CD4-positive, alpha-beta T cell treated with Interleukin-17A for 4 hours (primary cell): ENCODE measurements around the gene SLC23A1.
"Not testable (repeated sequence)": the region's sequence is repeated elsewhere in the genome, so short reads cannot be mapped to it uniquely, and the experiment has no call there.

Source experiments
- DNase-seq: peaks from one replicate; pipeline ENCODE4 v3.0.0-alpha.2; 2020; ENCODE audit warnings: mixed read lengths

SLC23A1 gene

GRCh38 chr5:139383275-139383992 is at the start of gene SLC23A1:
SLC23A1 (minus strand) TSS chr5:139383297; CDS start chr5:139383253, 44 bp downstream.
- DNase-seq: no peak

- DNase-seq: no peak
Measured at GRCh38 chr5:139431706-139432105, 48.6 kb upstream of the SLC23A1 start.

DNA sequence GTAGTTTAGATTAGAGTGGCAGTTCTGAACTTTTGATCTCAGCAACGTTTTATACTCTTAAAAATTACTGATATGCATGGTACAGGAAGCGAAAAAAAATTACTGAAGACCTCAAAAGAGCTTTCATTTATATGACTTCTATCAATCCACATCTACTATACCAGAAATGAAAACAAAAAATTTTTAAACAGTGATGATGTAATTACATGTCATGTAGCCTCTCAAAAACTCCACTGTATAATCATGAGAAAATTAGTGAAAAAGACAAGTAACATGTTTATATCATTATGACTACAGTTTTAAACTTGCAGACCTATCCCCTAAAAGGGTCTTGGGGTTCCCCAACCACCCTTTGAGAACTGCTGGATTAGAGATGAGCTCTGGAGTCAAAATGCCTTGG is 46.9 kb upstream of the SLC23A1 start:
- DNase-seq: no peak

- DNase-seq: no peak
Measured at GRCh38 chr5:139426203-139426885, 43.2 kb upstream of the SLC23A1 start.

GRCh38 chr5:139425497-139425896 is 42.4 kb upstream of the SLC23A1 start:
- no peak for DNase-seq

GRCh38 chr5:139422307-139422893 is 39.3 kb upstream of the SLC23A1 start:
- peak; percentile 67 for DNase-seq

DNA sequence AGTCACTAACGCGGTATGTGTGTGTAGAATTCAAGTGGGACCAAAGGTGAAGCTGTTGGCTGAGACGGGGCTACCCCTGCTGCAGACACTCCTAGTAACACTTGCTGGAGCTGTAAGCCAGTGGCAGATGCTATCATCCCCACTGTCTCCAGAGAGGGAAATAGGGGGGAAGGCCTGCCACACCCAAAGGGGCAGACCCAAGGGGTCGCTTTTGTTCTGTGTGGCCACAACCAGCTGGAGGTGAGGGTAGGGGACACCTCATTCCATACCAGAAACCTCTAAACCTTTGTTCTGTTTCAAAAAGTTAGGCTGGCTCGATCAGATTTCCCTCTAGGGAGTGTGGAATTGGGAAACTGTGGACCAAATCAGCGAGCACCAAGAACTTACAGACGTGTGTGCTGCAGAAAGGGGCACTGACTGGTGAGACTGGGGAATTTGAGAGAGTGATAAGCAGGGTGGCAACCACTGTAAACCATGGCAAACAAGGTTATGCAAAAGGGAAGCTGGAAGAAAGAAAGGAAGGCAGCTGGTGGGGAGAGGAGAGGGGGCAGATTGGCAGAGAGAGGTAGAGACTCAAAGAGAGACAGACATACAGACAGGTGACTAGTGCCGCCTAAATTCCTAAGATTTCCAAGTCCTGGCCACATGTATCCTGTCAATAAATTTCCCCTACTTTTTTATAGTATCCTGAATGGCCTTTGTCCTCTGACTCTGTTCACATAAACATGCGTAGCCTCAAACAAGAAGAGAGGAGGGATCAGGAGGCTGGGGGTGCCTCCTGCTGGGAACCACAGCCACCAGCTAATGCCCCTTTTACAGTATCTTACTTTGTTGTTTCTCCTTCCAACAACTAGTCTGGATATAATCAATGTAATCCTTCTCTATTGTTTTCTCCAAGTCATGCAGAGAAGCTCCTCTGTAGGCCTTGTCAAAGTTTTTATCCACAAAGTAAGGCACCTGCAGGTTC is 36.4 kb upstream of the SLC23A1 start:
- DNase-seq: no peak

GRCh38 chr5:139418793-139419192 is 35.7 kb upstream of the SLC23A1 start:
- no peak for DNase-seq

- DNase-seq: no peak
Measured at GRCh38 chr5:139417214-139417613, 34.1 kb upstream of the SLC23A1 start.

GRCh38 chr5:139416651-139417050 is 33.6 kb upstream of the SLC23A1 start:
- no peak for DNase-seq

DNA sequence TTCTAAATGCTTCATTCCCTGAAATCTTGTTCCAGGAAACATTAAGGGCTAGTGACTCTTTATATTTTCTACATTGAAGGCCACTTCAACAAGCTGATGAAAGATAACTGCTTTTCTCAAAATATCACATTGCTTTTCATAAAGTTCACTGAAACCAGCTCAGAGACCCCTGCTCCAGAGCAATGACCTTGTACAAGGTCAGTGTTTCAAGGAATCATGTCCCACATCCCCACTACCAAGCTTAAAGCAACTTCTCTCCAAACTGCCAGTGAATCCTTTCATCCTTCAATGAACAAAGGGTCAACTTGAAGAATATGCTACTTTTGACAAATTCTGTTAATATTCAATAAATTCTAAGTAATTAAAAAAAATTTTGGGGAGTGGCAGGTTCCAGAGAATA is 32.8 kb upstream of the SLC23A1 start:
- DNase-seq: no peak

DNA sequence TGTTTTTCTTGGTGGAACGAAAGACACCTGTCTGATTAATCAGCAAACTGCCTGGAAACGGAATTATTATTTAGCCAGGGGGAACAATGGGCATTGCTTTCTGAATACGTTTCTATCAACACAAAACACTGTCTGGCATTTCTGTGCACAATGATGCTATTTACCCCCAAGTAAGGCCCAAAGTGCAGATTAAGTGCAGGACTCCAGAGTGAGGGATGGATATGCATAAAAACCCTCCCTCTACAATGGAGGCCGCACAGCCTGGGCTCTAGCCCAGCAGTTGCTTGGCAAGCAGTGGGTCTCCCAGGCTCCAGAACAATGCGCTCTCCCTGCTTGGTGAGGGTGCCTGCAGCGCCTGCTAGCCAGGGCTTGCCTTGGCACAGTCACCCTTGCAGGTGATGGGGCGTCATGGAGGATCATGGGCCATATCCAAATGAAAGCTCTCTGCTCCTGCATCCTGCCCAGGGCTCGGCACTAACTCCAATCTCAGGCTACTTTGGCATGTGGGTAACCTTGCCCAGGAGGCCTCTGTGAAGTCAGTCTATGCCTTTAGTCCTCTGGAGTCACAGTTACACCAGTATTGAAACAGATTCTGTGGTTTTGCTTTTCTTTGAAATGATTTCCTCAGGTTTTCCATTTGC is 32.2 kb upstream of the SLC23A1 start:
- DNase-seq: no peak

DNA sequence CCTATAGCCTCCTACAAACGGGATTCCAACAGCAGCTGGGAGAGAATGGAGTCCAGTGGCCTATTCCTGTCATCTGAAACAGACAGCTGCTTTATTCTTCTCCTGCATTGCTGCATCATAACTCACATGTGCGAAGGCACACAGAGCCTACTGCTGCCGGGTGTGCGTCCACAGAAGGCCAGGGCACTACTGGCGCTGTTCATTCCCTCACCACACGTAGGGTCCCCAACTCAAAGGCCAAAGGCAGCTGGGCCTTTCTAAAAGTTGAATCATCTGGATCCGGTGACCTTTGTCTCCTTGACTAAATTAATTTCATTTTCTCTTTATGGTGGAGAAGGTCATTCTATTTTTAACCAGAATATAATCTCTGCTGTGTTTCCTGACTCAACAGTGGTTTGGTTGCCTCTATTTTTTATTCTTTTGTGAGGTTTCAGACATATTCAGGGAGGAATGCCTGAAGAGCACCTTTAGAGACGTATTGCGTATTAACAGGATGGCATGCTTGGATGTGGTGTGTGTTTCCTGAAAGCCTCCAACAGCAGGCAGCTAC is 31.6 kb upstream of the SLC23A1 start:
- no peak for DNase-seq

DNA sequence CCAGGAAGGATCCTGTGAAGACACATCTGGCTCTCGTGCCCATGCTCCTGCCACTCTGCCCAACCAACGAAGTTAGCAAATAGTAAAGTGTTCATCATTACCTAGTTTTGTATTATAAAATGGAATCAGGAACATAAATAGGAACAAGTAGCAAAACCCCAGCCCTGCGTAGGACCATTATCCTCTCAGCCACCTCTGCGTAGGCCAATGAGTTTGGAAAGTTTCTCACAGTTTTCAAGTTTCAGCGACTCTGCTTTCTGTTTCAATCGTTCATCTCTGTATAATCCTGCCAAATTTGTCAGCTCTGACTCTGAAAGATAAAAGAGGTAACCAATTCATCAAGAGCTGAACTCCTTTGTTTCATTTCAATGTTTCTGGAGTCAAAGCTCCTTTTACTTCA is 30.9 kb upstream of the SLC23A1 start:
- DNase-seq: no peak

DNA sequence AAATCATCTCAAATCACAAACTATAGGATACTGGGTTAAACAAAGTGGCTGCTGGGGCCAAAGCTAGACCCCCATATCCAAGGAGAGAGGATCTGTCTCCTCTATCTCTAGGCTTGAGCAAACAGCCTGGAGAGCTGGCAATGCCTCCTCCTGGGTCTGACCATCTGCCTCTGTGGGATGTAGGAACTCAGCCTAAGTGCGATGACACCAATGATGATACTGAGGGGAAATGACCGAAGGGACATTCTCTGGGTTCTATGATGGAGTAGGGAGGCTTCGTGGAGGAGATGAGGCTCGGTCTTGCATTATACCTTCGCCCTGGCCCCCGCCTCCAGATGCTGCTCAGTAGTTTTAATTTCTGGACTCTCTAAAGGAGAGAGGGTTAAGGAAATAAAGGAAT is 30.1 kb upstream of the SLC23A1 start:
- no peak for DNase-seq

DNA sequence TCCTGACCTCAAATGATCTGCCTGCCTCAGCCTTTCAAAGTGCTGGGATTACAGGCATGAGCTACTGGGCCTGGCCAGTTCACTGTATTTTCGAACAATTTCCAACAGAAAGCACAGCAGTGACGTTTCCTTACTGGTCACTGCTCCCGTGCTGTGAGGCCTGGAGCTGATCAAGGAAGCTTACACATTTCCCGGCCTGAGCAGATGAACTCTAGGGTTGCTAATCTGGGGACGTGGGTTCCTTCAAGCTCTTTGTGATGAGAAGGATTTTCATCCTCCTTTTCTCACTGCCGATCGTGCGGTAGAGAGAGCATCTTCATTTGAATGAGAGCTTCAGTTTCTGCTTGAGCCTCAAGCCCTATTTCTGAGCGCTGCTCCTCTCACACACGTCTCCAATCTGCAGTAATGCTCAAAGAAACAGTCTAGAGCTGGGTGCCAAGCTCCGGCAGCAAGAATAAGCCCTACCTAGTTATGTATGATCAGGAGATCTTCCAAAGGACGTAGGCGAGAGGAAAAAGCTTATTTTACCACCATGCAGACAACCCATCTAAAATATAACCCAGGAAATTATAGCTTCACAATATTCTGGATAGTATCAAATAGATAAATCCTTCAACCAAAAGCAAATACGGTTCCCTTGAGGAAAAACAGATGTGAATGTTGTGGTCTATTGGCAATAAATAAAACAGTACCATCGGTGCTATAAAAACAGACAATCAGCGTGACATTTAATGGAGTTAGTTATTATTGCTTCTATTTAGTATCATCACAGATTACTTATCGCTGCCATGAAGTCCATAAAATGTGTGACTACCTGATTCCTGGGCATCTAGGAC is 28.1 kb upstream of the SLC23A1 start:
- DNase-seq: no peak

- no peak for DNase-seq
Measured at GRCh38 chr5:139410121-139410992, 27.3 kb upstream of the SLC23A1 start.

DNA sequence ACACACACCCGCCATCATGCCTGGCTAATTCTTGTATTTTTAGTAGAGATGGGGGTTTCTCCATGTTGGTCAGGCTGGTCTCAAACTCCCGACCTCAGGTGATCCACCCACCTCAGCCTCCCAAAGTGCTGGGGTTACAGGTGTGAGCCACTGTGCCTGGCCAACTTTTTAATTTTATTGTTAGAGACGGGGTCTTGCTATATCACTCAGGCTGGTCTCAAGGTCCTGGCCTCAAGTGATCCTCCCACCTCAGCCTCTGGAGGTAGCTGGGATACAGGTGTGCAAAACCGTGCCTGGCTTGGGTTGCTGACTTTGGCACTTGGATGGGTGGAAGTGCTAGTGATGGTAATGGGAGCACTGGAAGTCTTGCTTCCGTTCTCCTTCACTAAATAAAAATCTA is 26.0 kb upstream of the SLC23A1 start:
- not testable (repeated sequence) for DNase-seq

DNA sequence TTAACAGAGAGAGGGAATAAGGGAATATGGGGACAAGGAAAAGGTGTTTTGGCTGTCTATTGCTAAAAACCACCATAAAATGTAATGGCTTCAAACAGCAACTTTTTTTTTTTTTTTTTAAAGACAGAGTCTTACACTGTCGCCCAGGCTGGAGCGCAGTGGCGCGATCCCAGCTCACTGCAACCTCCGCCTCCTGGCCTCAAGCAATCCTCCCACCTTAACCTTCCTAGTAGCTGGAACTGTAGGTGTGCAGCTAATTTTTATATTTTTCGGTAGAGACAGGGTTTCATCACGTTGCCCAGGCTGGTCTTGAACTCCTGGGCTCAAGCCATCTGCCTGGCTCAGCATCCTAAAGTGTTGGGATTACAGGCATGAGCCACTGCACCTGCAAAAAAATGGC is 25.1 kb upstream of the SLC23A1 start:
- no peak for DNase-seq

DNA sequence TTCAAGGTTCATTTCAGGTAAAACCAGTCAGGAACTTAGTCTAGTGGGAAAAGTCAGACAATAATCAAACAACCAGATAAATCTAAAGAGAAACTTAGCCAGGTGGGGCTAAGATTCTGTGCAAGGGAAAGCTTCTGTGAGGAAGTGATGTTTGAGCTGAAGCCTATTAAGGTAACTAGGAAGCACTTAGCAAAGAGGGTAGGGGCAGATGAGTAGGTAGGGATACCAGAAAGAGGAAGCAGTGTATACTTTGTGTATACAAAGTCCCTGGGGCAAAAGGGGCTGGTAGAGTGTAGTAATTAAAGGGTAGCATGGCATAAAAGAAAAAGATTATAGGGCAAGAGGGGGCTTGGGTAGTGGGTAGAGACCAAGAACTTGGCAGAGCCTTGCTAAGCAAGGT is 24.4 kb upstream of the SLC23A1 start:
- DNase-seq: no peak
